HG03095 (cell line): Measurements from ENCODE around the gene ROPN1.
"Not testable (repeated sequence)": the region's sequence is repeated elsewhere in the genome, so short reads cannot be mapped to it uniquely, and the experiment has no call there.

Experiments used
- ATAC-seq: cut with Tn5 transposase; IDR thresholded peaks from one replicate; pipeline ENCODE4 v1.9.1; 2021; ENCODE audit warnings: moderate library complexity; ENCODE audit not compliant: unreplicated experiment

Gene ROPN1

GRCh38 chr3:124001366-124001765 lies 9.4 kb upstream of the ROPN1 start:
- ATAC-seq = not testable (repeated sequence)

DNA sequence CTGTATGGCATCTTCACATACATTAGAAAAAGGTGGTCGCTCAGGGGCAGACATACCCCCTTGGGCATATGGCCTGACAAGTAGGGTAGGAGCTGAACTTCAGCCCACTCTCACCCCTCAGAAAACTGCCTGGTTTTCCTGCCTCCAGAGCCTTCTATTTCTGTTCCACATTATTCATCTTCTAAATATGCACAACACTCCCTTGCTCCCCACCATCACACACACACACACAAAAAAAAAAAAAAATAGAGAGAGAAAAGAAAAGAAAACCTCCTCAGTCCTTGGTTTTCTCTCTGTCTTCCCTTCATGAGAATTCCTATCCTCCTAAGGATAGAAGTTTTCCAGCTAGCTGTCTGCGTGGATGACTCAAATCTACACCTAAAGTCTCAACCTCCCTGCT lies 5.6 kb upstream of the ROPN1 start:
- no peak for ATAC-seq

DNA sequence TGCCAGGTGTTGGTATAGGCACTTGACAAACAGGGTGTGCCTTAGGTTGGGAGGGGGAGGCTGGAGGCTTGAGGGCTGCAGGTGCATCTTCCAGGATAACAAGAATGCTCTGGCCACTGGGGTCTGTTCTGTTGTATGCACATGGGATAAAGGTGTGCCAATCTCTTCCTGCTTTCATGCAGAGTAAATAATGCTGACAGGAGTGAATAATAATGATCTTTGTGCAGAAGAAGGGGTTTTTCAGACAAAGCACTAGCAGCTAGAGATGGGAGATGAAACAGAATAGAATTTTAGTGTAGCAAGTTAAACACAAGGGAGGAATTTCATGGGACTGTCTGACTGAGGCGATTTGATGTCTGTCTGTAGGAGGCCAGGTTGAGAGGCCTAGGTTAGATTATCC lies 1.9 kb upstream of the ROPN1 start:
- no peak for ATAC-seq

GRCh38 chr3:123986427-123986826 lies 5.5 kb downstream of the ROPN1 start:
- ATAC-seq = no peak

DNA sequence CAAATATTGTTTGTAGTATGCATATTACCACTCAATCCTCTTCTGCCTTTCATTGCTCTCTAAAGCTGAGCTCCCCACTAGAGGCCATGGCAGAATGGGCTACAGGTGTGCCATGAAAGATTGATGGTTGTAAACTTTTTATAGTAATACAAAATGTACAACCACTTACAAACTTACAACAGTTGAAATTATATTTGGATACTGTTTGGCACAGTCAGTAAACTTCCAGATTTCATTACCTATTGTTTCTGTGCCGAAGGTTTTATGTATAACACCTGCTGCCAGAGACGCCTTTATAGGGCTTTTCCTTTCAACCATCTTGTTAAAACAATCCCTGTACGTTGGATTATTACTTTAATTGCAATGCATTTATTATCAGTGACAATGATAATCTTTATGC lies 7.0 kb downstream of the ROPN1 start:
- no peak for ATAC-seq

DNA sequence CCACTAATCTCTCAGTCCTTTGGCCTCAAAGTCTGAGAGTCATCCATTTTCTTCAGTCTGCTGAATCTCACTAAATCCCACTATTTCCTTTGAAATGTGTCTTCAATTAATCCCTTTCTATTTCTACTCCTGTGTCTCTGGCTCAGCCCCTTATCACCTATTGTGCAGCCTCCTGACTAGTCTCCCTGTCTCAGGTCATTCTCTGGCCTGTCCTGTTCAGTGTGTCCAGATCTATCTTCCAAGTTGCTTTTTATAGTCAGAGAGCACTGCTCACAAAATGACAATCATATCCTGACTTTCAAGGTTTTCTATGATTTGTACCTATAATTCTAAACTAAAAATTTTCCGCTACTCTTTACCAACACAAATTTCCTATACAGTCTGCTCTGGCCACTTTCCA lies 7.6 kb downstream of the ROPN1 start:
- ATAC-seq = no peak

GRCh38 chr3:123981317-123981716 lies 10.6 kb downstream of the ROPN1 start:
- ATAC-seq = not testable (repeated sequence)

DNA sequence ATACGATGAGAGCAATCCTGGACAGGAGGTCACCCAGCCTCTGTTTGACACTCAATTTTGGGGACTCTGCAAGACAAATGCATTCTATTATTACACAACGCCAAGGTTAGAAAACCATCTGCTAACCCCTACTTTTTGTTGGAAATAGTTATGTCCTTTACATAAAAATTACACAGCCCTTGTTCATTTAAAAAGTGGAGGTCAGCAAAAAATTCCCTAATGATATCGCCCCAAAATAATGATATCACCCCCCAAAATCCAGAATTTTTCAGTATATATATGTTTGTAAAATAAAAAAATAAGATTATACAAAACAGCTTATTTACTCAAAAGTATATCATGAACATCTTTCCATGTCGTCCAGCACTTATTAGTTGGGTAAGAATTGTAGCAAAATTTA lies 11.4 kb downstream of the ROPN1 start:
- ATAC-seq = no peak

GRCh38 chr3:123979525-123980501 lies 12.1 kb downstream of the ROPN1 start:
- not testable (repeated sequence) for ATAC-seq

DNA sequence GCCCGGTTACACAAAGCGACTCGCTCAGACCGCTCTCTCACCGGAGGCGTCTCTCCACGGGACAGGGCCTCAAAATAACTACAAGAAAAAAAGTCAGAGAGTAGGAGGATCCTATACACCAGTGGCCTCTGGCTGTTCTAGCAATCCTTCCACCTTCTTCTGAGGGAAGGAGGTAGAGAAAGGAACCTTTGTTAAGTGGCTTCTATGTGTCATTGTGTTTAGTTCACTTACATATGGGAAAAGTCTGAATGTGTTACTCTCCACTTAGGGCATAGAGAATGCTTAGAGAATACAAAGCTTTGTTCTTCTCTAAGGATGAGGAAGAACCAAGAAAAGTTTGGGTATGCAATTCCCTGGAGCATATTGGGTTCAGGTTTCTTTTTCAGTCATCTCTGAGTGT lies 15.0 kb downstream of the ROPN1 start:
- not testable (repeated sequence) for ATAC-seq

DNA sequence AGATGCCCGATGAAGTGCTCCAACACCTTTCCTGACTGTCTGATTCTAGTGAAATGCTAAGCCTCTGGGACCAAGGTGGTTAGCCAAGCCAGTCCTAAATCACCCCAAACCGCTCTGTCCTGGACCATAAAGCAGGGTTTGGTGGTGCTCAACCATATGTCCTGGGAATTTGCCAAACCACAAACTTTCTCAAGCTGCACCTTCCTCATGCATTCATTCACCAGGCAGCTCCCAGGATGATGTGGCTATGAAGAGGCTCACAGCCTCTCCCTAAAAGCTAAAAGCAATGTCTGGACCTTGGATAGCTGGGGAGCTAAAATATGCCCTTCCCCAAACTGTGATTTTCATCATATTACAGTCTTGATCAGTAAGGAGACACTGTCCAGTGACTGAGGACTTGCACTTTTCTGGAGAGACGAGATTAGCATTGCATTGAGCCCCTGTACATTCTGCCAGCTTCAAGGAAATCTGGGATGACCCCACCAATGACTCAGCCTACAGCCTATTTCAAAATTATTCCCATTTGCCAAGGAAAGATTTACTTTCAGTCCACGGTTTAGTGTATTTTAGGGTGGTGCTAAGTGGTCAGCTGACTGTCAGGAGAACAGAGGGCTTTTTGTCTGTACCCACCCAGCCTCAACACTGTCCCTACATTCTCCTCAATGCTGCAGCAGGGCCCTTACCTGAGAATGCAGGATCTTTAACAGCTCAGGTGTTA lies 15.6 kb downstream of the ROPN1 start:
- not testable (repeated sequence) for ATAC-seq

DNA sequence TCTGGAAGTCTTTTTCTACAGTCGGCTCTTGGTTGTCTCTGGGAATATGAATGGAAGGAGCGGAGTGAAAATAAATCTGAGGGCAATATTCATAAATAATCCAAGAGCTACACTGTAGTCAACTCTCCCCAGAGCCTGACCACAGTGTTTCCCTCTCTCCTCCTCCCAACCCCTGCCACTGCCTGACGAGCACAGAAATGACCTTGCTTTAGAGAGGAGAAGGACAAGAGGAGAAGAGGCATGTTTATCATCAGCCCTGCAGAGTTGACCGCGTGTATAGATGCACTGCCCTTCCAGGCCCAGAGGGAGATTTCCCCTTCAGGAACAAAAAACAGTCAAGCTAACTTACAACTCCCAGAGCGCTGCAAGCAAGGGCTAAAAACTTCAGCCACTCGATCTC lies 16.9 kb downstream of the ROPN1 start:
- ATAC-seq = not testable (repeated sequence)

GRCh38 chr3:123971406-123971805 lies 20.5 kb downstream of the ROPN1 start:
- no peak for ATAC-seq

- ATAC-seq = not testable (repeated sequence)
Measured at GRCh38 chr3:123967260-123967659, 24.7 kb downstream of the ROPN1 start.

DNA sequence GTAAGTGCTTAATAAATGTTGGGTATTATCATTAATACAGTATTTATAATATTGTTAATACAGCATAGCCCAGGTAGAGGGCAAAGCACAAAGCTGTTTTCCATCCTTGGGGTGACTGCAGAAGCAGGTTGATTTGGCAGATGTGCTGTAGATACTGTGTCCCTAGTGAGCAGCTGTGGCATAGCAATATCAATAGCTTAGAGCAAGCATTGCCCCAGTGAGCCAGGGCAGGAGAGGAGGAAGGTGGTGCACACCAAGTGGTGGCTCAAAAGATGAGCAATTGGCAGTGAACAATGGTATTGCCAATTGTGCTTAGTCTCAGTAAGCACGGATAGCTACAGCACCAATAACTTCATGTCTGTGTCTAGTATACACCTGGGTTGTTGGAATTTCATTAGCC lies 25.1 kb downstream of the ROPN1 start:
- ATAC-seq = not testable (repeated sequence)

DNA sequence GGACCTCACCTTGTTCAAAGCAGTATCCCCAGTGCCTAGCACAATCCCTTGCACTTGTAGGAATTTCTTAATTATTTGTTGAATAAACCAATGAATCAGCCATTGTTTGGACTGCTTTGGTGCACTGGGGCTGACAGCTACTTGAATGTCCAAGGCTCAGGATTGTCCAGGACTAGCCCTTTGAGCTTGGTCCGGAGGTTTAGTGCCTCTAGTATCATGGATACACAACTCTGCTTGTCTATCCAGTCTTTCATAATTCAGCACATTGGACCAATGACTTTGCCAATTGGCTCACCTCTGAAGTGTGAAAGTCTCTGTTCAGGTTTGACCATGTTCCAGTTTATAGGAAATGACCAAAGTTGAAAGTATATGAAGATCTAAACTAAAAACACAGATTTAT lies 27.1 kb downstream of the ROPN1 start:
- not testable (repeated sequence) for ATAC-seq

DNA sequence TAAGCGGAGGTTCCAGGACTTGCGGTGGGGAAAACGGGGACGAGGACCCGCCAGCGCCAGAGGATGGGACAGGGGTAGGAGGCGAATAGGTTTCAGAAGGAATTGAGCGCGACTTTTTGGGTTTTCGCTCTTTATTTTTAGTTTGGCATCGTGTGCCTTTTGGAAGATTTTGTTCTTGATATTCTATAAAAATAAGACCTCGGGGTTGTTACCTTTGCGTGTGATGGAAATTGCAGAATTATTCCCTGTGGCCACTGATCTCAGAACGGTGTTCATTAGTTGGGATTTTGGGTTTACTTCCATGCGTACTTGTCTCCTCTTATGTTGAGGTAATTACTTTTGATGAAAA lies 30.4 kb downstream of the ROPN1 start:
- no peak for ATAC-seq

GRCh38 chr3:123960781-123961507 lies 31.0 kb downstream of the ROPN1 start, which contains the start of gene CCDC14:
CCDC14 (minus strand) TSS chr3:123961229; CDS start chr3:123961173, 56 bp downstream.
- peak; percentile 69 for ATAC-seq

GRCh38 chr3:123953735-123954134 lies 38.2 kb downstream of the ROPN1 start:
- peak; percentile 79 for ATAC-seq

DNA sequence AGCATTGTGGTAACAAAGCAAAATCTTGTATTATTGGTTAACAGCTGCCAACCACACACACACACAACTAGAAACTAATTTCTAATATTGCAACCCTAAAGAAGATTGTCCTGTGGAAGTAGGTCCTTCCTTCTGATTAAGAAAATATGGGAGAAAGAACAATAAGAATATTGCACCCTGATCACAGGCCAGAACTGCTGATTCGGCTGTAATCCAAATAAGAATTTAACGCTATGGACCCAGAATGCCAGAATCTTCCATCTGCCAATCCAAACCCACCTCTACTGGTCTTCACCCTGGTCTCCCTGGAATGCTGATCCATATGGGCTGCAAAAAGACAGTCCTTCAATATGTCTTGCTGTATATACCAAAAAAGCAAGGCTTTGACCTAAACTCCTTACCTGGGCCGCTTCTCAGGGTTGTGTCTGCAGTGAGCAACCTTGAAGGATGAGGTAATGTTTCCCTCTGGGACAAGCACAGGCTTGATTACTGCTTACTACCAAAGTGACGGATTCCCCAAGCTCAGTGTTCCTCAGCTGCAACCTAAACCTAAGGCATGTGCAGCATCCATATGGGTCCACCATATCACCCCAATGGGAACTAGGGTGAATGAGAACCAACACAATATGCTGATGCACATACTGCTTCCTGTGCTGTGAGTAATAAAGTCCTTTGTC lies 38.9 kb downstream of the ROPN1 start:
- no peak for ATAC-seq
